ENCODE results near the gene REXO4. TPM values are rescaled to one million over a fixed set of nuclear protein-coding genes. Genes with fewer than 3 reads are reported as not detected.
A peak's percentile ranks its signal among the peaks of the same experiment; 100 is the strongest.

REXO4 gene
- total and polyA plus RNA-seq, 3 experiments from 2014 or later = 25.8 to 56.4 (median 52.4) TPM

DNA sequence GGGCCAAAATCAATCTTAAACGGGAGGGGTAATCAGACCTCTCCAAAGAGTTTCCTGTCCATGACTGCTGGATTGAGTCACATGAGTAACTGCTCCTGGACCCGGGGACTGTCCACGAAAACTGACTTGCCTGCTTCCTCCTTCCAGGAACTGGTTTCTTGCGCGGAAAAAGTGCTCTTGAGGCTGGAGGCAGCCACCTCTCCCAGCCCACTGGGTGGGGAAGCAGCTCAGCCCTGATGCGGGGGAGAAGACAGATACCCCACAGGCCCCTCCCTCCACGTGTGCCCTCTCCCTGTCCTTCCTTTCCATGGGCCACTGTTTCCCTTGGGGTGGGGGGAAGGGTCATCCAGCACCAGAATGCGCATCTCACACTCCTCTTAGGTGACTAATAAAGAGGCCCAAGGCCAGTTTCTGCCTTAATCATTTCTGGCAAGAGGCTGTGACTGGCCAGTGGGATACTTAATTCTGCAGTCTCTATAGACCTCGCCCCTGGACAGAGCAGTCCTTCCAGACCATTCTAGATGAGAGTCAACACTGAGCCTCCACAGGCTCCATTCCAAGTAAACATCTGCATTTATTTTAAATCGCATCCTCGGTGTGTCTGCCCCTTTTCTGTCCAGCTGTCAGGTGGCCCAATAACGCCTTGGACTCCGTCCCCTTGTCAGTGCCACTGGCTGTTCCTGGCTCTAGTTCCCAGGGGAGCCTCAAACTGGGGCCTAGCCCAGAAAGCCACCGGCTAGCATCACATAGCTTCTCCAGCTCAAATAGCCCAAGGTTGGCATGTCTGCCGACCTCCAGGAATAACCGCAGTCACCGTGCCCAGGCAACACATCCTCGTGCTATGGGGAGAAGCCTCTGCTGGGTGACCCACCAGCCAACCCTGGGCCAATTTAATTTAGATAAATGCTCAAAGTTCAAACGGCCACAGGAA, 12.0 kb downstream of the REXO4 start:
- CTCF ChIA-PET = interaction anchor here (1.1 to 2.7 kb wide), 4 partner anchors 45 to 80 kb away, joined by 3 to 17 read pairs (median 3); no protein-coding TSS in a partner anchor
- POLR2A ChIA-PET = no interaction called here
- no peak overlapping the region for H3K4me3 Mint-ChIP-seq
- no peak overlapping the region for H3K27ac ChIP-seq (ENCODE audit: low read depth, low read length)
- no peaks in the 10 kb centered on the region for H3K9me3 Mint-ChIP-seq
- no peaks in the 10 kb centered on the region for H3K27me3 ChIP-seq (ENCODE audit: insufficient read depth, low read length, poor library complexity, severe bottlenecking)
- DNase-seq = no peak
- H3K36me3 ChIP-seq (ENCODE audit: insufficient read depth, low read length) = peaks cover 32% of the 10 kb centered on the region
- peak overlapping the region in 2 of 8 donors; percentile 22 to 36 for H3K27ac Mint-ChIP-seq
- no peaks in the 10 kb centered on the region for H3K4me1 ChIP-seq (ENCODE audit: insufficient read depth, low read length)
- peaks cover 6 to 8% (median 7%) of the 10 kb centered on the region in 3 donors for H3K4me1 Mint-ChIP-seq
- peaks cover 6 to 62% (median 10%) of the 10 kb centered on the region in 3 donors for H3K36me3 Mint-ChIP-seq
- no peaks in the 10 kb centered on the region for H3K27me3 Mint-ChIP-seq
- H3K4me3 ChIP-seq (ENCODE audit: low read length) = no peak overlapping the region
- H3K9me3 ChIP-seq (ENCODE audit: low read length) = no peaks in the 10 kb centered on the region

DNA sequence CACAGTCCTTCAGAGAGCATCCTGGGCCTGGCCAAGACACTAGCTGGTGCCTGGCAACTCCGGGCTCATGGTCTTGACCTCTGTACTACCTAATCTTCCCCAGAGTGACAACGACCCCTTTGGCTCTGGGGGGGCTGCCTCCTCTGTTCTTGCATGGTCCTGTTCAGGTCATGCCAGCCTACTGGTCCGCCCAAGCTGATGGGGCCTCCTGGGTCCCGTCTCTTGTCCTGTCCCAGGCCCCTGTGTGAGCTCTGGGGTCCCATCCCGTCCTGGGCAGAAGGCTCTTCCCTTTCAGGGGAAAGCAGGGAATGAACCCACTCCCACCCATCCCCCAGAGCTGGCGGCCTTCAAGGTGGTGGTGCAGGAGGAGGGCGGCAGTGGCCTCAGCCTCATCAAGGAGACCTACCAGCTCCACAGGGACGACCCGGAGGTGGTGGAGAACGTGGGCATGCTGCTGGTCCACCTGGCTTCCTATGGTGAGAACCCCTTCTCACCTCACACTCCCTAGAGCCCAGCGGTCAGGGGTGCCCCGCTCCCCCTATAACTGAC, 13.3 kb downstream of the REXO4 start:
- Mint-ChIP-seq H3K27ac (peak overlapping the region in 1 of 8 donors; percentile 14), H3K9me3 (no peaks in the 10 kb centered on the region), H3K4me1 (peaks cover 6 to 8% (median 7%) of the 10 kb centered on the region in 3 donors), H3K4me3 (no peak overlapping the region), H3K36me3 (peaks cover 6 to 50% (median 8%) of the 10 kb centered on the region in 3 donors), H3K27me3 (no peaks in the 10 kb centered on the region)
- Histone ChIP-seq H3K9me3 (ENCODE audit: low read length) (no peaks in the 10 kb centered on the region), H3K4me3 (ENCODE audit: low read length) (no peak overlapping the region), H3K27me3 (ENCODE audit: insufficient read depth, low read length, poor library complexity, severe bottlenecking) (no peaks in the 10 kb centered on the region), H3K4me1 (ENCODE audit: insufficient read depth, low read length) (no peaks in the 10 kb centered on the region), H3K27ac (ENCODE audit: low read depth, low read length) (no peak overlapping the region), H3K36me3 (ENCODE audit: insufficient read depth, low read length) (peaks cover 19% of the 10 kb centered on the region)
- ChIA-PET POLR2A (no interaction called here), CTCF (interaction anchor here (0.9 to 2.7 kb wide), 9 partner anchors 13 to 219 kb away, joined by 3 to 17 read pairs (median 3); partner anchors contain the start of genes MED22 and RPL7A)
- DNase-seq = no peak

DNA sequence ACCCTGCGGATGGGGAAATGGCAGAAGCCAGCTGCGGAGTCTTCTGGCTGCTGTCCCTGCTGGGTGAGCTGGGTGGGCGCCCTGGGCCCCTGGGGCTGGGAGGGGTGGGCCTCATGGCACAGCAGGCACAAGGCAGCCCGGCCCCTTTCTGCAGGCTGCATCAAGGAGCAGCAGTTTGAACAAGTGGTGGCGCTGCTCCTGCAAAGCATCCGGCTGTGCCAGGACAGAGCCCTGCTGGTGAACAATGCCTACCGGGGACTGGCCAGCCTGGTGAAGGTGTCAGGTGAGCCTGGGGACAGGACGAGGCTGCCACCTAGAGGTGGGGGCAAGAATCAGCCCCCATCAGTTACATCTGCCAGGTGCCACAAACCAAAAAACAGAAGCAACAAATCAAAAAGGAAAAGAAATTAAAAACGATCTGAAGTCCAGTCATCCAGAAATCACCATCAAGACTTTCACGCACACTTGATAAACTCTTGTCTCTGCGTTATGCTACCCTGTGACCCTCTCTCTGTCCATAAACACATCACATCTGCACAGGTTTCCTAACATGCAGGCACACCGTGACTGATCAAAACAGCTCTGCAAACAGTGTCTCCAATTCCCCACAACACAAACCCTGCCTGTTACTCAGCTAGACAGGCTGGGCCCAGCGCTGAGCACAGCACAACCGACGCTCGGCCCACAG, 13.9 kb downstream of the REXO4 start:
- Histone ChIP-seq H3K4me1 (ENCODE audit: insufficient read depth, low read length) (no peaks in the 10 kb centered on the region), H3K27me3 (ENCODE audit: insufficient read depth, low read length, poor library complexity, severe bottlenecking) (no peaks in the 10 kb centered on the region), H3K9me3 (ENCODE audit: low read length) (no peaks in the 10 kb centered on the region), H3K36me3 (ENCODE audit: insufficient read depth, low read length) (peaks cover 15% of the 10 kb centered on the region), H3K4me3 (ENCODE audit: low read length) (no peak overlapping the region), H3K27ac (ENCODE audit: low read depth, low read length) (no peak overlapping the region)
- ChIA-PET POLR2A (no interaction called here), CTCF (interaction anchor here (0.9 to 2.7 kb wide), 9 partner anchors 13 to 218 kb away, joined by 3 to 17 read pairs (median 3); partner anchors contain the start of genes MED22 and RPL7A)
- Mint-ChIP-seq H3K4me3 (no peak overlapping the region), H3K4me1 (peaks cover 6 to 8% (median 7%) of the 10 kb centered on the region in 3 donors), H3K36me3 (peaks cover 6 to 44% (median 8%) of the 10 kb centered on the region in 3 donors), H3K9me3 (no peaks in the 10 kb centered on the region), H3K27ac (peak overlapping the region in 2 of 8 donors; percentile 1 to 14), H3K27me3 (no peaks in the 10 kb centered on the region)
- DNase-seq = peak; percentile 37 to 74 (median 48)

DNA sequence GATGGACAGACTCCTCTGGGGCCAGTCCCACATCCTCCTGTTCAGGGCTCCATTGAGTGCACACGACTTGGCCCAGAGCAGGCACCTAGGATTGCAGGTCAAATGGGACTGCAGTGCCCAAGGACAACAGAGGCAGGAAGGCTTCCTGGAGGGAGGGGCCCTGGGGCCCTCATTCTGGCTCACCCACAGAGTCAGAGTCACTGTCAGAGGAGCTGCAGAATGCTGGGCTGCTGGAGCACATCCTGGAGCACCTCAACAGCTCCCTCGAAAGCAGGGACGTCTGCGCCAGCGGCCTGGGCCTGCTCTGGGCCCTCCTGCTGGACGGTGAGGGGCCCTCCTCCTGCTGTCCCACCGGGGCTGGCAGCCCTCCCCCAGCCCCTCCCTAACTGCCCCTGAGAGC, 15.1 kb downstream of the REXO4 start:
- no peak overlapping the region for H3K4me3 Mint-ChIP-seq
- CTCF ChIA-PET = interaction anchor here (1.1 to 1.3 kb wide), 4 partner anchors 14 to 216 kb away, joined by 3 to 5 read pairs (median 3); no protein-coding TSS in a partner anchor
- Histone ChIP-seq H3K27ac (ENCODE audit: low read depth, low read length) (no peak overlapping the region), H3K27me3 (ENCODE audit: insufficient read depth, low read length, poor library complexity, severe bottlenecking) (no peaks in the 10 kb centered on the region), H3K4me1 (ENCODE audit: insufficient read depth, low read length) (no peaks in the 10 kb centered on the region), H3K9me3 (ENCODE audit: low read length) (no peaks in the 10 kb centered on the region), H3K36me3 (ENCODE audit: insufficient read depth, low read length) (peaks cover 11% of the 10 kb centered on the region), H3K4me3 (ENCODE audit: low read length) (no peak overlapping the region)
- peaks cover 6 to 36% (median 8%) of the 10 kb centered on the region in 3 donors for H3K36me3 Mint-ChIP-seq
- no peaks in the 10 kb centered on the region for H3K9me3 Mint-ChIP-seq
- peaks cover 6 to 8% (median 7%) of the 10 kb centered on the region in 3 donors for H3K4me1 Mint-ChIP-seq
- POLR2A ChIA-PET = interaction anchor here (0.6 kb wide), 1 partner anchor 84 kb away, joined by 5 read pairs; no protein-coding TSS in a partner anchor
- DNase-seq = no peak
- H3K27me3 Mint-ChIP-seq = no peaks in the 10 kb centered on the region
- no peak overlapping the region for H3K27ac Mint-ChIP-seq

DNA sequence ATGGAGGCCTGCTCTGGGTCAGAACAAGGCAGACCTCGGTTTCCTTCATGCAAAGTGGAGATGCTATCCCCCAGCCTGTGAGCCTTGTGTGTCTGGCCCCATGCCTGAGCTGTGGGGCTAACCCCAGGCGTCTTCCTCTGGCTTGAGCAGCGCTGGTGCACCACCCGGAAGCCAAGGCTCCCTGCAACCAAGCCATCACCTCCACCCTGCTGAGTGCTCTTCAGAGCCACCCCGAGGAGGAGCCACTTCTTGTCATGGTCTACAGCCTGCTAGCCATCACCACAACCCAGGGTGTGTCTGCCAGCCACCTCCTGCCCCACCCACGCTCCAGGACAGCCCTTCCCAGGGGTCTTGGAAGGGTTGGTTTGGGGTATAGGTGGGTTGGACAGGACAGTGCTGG, 16.2 kb downstream of the REXO4 start:
- H3K27ac Mint-ChIP-seq = no peak overlapping the region
- POLR2A ChIA-PET = no interaction called here
- no peak overlapping the region for H3K4me3 ChIP-seq (ENCODE audit: low read length)

DNA sequence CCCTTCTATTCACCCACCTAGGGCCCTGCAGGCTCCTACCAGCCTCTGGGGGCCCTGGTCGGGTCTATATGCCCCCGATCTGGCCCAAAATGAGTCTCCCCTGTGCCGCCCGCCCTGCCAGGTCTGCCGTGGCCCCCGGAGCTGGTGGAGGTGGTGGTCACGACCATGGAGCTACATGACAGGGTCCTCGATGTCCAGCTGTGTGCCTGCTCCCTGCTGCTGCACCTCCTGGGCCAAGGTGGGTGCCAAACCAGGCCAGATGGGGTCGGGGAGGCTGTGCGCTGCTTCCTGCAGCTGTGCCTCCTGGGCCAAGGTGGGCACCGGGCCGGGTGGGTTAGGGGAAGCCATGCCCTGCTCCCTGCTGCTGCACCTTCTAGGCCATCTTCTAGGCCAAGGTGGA, 17.5 kb downstream of the REXO4 start:
- Histone ChIP-seq H3K27ac (ENCODE audit: low read depth, low read length) (no peak overlapping the region), H3K4me1 (ENCODE audit: insufficient read depth, low read length) (no peaks in the 10 kb centered on the region), H3K36me3 (ENCODE audit: insufficient read depth, low read length) (no peaks in the 10 kb centered on the region), H3K27me3 (ENCODE audit: insufficient read depth, low read length, poor library complexity, severe bottlenecking) (no peaks in the 10 kb centered on the region), H3K4me3 (ENCODE audit: low read length) (no peak overlapping the region), H3K9me3 (ENCODE audit: low read length) (no peaks in the 10 kb centered on the region)
- ChIA-PET CTCF (no interaction called here), POLR2A (interaction anchor here (0.6 kb wide), 1 partner anchor 50 kb away, joined by 3 read pairs; no protein-coding TSS in a partner anchor)
- Mint-ChIP-seq H3K4me1 (peaks cover 0 to 1% (median 0%) of the 10 kb centered on the region in 3 donors), H3K9me3 (no peaks in the 10 kb centered on the region), H3K27ac (no peak overlapping the region), H3K4me3 (no peak overlapping the region), H3K27me3 (no peaks in the 10 kb centered on the region), H3K36me3 (peaks cover 0 to 13% (median under 1%) of the 10 kb centered on the region in 3 donors)
- DNase-seq = no peak

More for the DNA sequence above, 16.2 kb downstream of the REXO4 start:
- Mint-ChIP-seq H3K36me3 (peaks cover under 1 to 26% (median 3%) of the 10 kb centered on the region in 3 donors), H3K4me1 (peaks cover 0 to 2% (median 1%) of the 10 kb centered on the region in 3 donors), H3K27me3 (no peaks in the 10 kb centered on the region), H3K4me3 (no peak overlapping the region), H3K9me3 (no peaks in the 10 kb centered on the region)
- CTCF ChIA-PET = no interaction called here
- H3K9me3 ChIP-seq (ENCODE audit: low read length) = no peaks in the 10 kb centered on the region
- no peak overlapping the region for H3K27ac ChIP-seq (ENCODE audit: low read depth, low read length)
- no peaks in the 10 kb centered on the region for H3K27me3 ChIP-seq (ENCODE audit: insufficient read depth, low read length, poor library complexity, severe bottlenecking)
- no peaks in the 10 kb centered on the region for H3K4me1 ChIP-seq (ENCODE audit: insufficient read depth, low read length)
- DNase-seq = no peak
- H3K36me3 ChIP-seq (ENCODE audit: insufficient read depth, low read length) = peaks cover 6% of the 10 kb centered on the region

DNA sequence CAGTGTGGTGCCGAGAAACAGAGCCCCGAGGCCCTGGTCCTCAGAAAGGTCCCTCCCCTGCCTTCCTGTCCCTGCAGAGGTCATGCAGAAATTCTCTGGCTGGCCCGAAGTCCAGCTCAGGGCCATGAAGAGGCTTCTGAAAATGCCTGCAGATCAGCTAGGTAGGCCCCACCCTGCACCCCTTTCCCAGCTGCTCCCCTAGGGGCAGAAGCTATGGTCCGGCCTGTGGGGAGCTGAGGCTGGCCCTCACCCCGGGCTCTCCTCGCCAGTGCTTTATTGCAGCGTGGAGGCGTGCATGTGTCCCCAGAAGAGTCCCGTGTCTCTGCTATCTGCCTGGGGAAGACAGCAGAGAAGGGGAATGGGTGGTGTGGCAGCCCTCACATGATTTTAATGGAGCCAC, 19.9 kb downstream of the REXO4 start:
- CTCF ChIA-PET = interaction anchor here (1.3 kb wide), 1 partner anchor 10 kb away, joined by 3 read pairs; no protein-coding TSS in a partner anchor
- no peaks in the 10 kb centered on the region for H3K27me3 Mint-ChIP-seq

More for the DNA sequence above, 19.9 kb downstream of the REXO4 start:
- POLR2A ChIA-PET = no interaction called here
- no peaks in the 10 kb centered on the region for H3K4me1 Mint-ChIP-seq
- Histone ChIP-seq H3K27me3 (ENCODE audit: insufficient read depth, low read length, poor library complexity, severe bottlenecking) (no peaks in the 10 kb centered on the region), H3K27ac (ENCODE audit: low read depth, low read length) (no peak overlapping the region), H3K9me3 (ENCODE audit: low read length) (no peaks in the 10 kb centered on the region), H3K36me3 (ENCODE audit: insufficient read depth, low read length) (no peaks in the 10 kb centered on the region), H3K4me1 (ENCODE audit: insufficient read depth, low read length) (no peaks in the 10 kb centered on the region), H3K4me3 (ENCODE audit: low read length) (no peak overlapping the region)
- DNase-seq = no peak
- no peak overlapping the region for H3K27ac Mint-ChIP-seq
- H3K4me3 Mint-ChIP-seq = no peak overlapping the region
- H3K9me3 Mint-ChIP-seq = no peaks in the 10 kb centered on the region
- H3K36me3 Mint-ChIP-seq = no peaks in the 10 kb centered on the region
